PC-9 (cell line): ENCODE results near the gene RPL38.

ENCODE experiments used
- CTCF ChIP-seq: fragments of 200-600 bp; sonication (generic); conservative IDR thresholded peaks from 2 replicates; pipeline ENCODE4 v1.6.1; 2017; ENCODE audit warnings: mixed run types, antibody characterized with exemption, mild to moderate bottlenecking, moderate library complexity
- EZH2 ChIP-seq: fragments of 200-600 bp; sonication (generic); IDR thresholded peaks from 2 replicates; pipeline ENCODE4 v1.8.0; 2017; ENCODE audit warnings: antibody characterized with exemption, low read depth

GRCh38 chr17:74200112-74200511 is 3.4 kb upstream of the RPL38 start:
- TF ChIP-seq CTCF = no peak
- no peak for TF ChIP-seq EZH2
